Measurements from ENCODE around the gene SMARCA1. TPM values are rescaled to one million over a fixed set of nuclear protein-coding genes. Genes with fewer than 3 reads are reported as not detected.

Gene SMARCA1
- total and polyA plus RNA-seq, 2 of the 13 experiments (the other 11 are each of a cell fraction or from before 2014, with no cell fraction given) = 97.7 to 145 TPM

DNA sequence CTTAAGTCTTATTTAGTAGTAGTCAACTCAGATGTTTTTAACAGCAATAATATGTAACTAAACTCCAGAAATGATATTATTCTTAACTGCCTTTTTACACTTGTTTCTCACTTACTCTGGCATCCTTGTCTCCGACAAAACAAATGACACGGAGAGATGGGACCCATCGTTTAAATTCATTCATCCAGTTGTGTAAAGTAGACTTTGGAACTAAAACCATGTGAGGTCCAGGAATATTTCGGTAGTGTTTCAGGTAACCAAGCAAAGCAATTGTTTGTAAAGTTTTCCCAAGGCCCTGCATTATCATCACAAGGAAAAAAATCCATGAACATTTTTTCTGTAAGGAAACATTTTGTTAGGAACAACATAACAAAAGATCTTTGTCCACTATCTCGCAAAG lies 11.6 kb downstream of the SMARCA1 start (continued):
- TF ChIP-seq ZNF720 (CRISPR knock-in tag; IDR thresholded peaks at IDR 0.05) (no peak), NRL (CRISPR knock-in tag; IDR thresholded peaks at IDR 0.05; ENCODE audit: borderline replicate concordance) (no peak), TSC22D2 (CRISPR knock-in tag; IDR thresholded peaks at IDR 0.05; ENCODE audit: borderline replicate concordance) (no peak), ZNF761 (CRISPR knock-in tag; conservative IDR thresholded peaks at IDR 0.05) (no peak), ZNF792 (CRISPR knock-in tag; IDR thresholded peaks at IDR 0.05) (no peak), HNF4A (CRISPR knock-in tag; IDR thresholded peaks at IDR 0.05) (peak; percentile 81), ZSCAN31 (CRISPR knock-in tag; IDR thresholded peaks at IDR 0.05; ENCODE audit: low read depth) (no peak), ZBTB7B (CRISPR knock-in tag; IDR thresholded peaks at IDR 0.05) (no peak), ZNF441 (CRISPR knock-in tag; IDR thresholded peaks at IDR 0.05; ENCODE audit: borderline replicate concordance) (no peak), NCOA2 (CRISPR knock-in tag; IDR thresholded peaks at IDR 0.05) (peak; percentile 90), HMG20A (CRISPR knock-in tag; IDR thresholded peaks at IDR 0.05; ENCODE audit: borderline replicate concordance) (peak; percentile 56; the same call in 1 of the 2 replicates), ZBTB7A (CRISPR knock-in tag; IDR thresholded peaks at IDR 0.05) (no peak), CENPX (CRISPR knock-in tag; IDR thresholded peaks at IDR 0.05) (no peak), ZBTB8A (CRISPR knock-in tag; IDR thresholded peaks at IDR 0.05; ENCODE audit: borderline replicate concordance, low read depth) (no peak), TARDBP (CRISPR knock-in tag; IDR thresholded peaks at IDR 0.05) (no peak), NFYC (CRISPR knock-in tag; IDR thresholded peaks at IDR 0.05) (no peak), RBFOX2 (IDR thresholded peaks at IDR 0.05; ENCODE audit: low read depth, low read length) (no peak; the same call in 1 of the 2 replicates), SNRNP70 (IDR thresholded peaks at IDR 0.05; ENCODE audit: low read depth, low read length) (no peak), PTBP1 (IDR thresholded peaks at IDR 0.05; ENCODE audit: low read depth, low read length, poor library complexity, severe bottlenecking) (no peak), SIX4 (CRISPR knock-in tag; IDR thresholded peaks at IDR 0.05) (no peak), ZC3H13 (CRISPR knock-in tag; IDR thresholded peaks at IDR 0.05) (no peak), SIN3A (IDR thresholded peaks at IDR 0.05; ENCODE audit: borderline replicate concordance, low read depth, low read length) (no peak), CEBPB (IDR thresholded peaks at IDR 0.05; ENCODE audit: borderline replicate concordance, low read depth, low read length) (peak; percentile 5; the same call in 1 of the 2 replicates), ZNF580 (CRISPR knock-in tag; IDR thresholded peaks at IDR 0.05; ENCODE audit: borderline replicate concordance, low read depth) (no peak)
- TF ChIP-seq, protein P1, sequence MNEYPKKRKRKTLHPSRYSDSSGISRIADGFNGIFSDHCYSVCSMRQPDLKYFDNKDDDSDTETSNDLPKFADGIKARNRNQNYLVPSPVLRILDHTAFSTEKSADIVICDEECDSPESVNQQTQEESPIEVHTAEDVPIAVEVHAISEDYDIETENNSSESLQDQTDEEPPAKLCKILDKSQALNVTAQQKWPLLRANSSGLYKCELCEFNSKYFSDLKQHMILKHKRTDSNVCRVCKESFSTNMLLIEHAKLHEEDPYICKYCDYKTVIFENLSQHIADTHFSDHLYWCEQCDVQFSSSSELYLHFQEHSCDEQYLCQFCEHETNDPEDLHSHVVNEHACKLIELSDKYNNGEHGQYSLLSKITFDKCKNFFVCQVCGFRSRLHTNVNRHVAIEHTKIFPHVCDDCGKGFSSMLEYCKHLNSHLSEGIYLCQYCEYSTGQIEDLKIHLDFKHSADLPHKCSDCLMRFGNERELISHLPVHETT (CRISPR knock-in tag; conservative IDR thresholded peaks at IDR 0.05) = no peak
- TF ChIP-seq, protein P2, sequence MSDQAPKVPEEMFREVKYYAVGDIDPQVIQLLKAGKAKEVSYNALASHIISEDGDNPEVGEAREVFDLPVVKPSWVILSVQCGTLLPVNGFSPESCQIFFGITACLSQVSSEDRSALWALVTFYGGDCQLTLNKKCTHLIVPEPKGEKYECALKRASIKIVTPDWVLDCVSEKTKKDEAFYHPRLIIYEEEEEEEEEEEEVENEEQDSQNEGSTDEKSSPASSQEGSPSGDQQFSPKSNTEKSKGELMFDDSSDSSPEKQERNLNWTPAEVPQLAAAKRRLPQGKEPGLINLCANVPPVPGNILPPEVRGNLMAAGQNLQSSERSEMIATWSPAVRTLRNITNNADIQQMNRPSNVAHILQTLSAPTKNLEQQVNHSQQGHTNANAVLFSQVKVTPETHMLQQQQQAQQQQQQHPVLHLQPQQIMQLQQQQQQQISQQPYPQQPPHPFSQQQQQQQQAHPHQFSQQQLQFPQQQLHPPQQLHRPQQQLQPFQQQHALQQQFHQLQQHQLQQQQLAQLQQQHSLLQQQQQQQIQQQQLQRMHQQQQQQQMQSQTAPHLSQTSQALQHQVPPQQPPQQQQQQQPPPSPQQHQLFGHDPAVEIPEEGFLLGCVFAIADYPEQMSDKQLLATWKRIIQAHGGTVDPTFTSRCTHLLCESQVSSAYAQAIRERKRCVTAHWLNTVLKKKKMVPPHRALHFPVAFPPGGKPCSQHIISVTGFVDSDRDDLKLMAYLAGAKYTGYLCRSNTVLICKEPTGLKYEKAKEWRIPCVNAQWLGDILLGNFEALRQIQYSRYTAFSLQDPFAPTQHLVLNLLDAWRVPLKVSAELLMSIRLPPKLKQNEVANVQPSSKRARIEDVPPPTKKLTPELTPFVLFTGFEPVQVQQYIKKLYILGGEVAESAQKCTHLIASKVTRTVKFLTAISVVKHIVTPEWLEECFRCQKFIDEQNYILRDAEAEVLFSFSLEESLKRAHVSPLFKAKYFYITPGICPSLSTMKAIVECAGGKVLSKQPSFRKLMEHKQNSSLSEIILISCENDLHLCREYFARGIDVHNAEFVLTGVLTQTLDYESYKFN (CRISPR knock-in tag; conservative IDR thresholded peaks at IDR 0.05) = peak; percentile 60; the same call in 1 of the 2 replicates
- TF ChIP-seq, protein P3, sequence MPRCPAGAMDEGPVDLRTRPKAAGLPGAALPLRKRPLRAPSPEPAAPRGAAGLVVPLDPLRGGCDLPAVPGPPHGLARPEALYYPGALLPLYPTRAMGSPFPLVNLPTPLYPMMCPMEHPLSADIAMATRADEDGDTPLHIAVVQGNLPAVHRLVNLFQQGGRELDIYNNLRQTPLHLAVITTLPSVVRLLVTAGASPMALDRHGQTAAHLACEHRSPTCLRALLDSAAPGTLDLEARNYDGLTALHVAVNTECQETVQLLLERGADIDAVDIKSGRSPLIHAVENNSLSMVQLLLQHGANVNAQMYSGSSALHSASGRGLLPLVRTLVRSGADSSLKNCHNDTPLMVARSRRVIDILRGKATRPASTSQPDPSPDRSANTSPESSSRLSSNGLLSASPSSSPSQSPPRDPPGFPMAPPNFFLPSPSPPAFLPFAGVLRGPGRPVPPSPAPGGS (CRISPR knock-in tag; IDR thresholded peaks at IDR 0.05) = no peak
